NCI-H187 treated with DMSO at 0.1 percent for 48 hours (cell line): ENCODE data around the gene ZDHHC16.

ENCODE experiments used
- DNase-seq: peaks from one replicate; lab custom pipeline; 2025; lab: John Stamatoyannopoulos, UW

The ZDHHC16 gene

DNA sequence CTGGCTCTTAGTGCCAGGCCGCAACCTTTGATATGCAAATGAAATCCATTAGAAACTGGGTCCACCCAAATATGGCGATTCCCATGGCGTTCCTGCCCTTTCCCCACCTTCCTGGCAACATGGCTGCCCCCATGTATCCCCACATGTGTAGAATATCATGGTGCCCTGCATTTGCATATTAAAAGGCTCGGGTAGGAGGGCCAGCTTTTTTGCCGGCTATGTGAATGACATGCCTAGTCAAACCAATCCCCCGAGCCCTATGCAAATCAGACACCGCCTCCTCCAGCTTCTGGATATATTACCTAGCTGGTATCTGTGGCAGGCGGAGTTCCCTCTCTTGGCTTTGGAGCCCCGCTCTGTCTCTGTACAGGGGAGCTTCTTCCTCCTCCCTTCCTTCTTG is 34.0 kb downstream of the ZDHHC16 start:
- DNase-seq = no peak

GRCh38 chr10:97481071-97481470 is 35.1 kb downstream of the ZDHHC16 start:
- no peak for DNase-seq

GRCh38 chr10:97482381-97482780 is 36.4 kb downstream of the ZDHHC16 start:
- DNase-seq = no peak

DNA sequence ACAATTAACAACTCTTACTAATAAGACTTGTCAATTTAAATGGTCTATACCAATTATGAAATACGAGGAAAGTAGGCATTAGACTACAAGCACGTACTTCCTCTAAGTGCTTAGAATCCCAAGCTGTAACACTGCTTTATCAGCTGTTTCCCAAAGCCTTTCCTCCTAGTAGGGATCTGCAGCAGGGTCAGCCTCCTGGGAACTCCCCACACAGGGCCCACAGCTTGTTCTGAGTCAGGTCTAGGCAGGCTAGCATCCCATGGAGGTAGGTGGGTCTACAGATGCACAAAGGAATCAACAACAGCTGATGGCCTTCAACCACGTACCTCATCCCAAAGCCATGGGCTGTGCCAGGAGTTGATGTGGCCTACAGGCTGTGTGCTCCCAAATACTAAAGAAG is 37.5 kb downstream of the ZDHHC16 start:
- no peak for DNase-seq

DNA sequence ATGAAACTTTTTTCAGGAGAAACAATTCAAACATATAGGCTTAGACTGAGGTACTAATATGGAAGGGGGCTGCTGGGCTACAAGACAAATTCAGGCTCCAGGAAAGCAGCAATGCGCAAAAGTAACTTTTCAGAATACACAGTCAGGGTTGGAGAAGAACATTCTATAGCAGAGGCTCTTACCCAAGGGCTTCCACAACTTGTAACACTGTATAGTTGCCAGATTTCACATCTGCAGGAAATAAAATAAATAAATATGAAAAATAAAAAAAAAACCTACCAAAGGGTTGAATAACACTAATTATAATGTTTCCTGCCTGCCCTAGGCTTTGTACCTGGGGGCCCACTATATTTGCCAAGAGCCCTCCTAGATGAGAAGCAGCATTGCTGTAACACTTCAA is 37.9 kb downstream of the ZDHHC16 start:
- no peak for DNase-seq

- DNase-seq = no peak
These were observed 39.8 kb downstream of the ZDHHC16 start for GRCh38 chr10:97485647-97486281.

GRCh38 chr10:97490592-97490991 is 44.6 kb downstream of the ZDHHC16 start:
- no peak for DNase-seq

DNA sequence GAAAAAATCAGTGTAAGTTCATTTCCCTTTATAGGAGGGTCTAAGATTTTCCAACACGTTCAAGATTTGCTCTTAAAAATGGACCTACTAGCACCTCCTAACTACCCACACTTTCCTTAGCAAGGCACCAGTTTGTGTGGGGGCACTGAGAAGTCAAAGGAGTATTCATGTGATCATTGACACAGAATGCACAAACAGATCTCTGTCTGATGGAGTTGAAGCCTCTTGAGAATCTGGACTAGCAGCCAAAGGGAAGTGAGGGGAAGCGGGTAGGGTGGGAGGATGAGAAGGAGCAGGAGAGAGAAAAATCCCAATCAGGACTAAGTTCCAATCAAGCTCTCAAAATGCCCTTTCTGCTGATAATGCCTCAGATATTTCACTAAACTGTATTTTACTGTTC is 48.2 kb downstream of the ZDHHC16 start:
- no peak for DNase-seq

DNA sequence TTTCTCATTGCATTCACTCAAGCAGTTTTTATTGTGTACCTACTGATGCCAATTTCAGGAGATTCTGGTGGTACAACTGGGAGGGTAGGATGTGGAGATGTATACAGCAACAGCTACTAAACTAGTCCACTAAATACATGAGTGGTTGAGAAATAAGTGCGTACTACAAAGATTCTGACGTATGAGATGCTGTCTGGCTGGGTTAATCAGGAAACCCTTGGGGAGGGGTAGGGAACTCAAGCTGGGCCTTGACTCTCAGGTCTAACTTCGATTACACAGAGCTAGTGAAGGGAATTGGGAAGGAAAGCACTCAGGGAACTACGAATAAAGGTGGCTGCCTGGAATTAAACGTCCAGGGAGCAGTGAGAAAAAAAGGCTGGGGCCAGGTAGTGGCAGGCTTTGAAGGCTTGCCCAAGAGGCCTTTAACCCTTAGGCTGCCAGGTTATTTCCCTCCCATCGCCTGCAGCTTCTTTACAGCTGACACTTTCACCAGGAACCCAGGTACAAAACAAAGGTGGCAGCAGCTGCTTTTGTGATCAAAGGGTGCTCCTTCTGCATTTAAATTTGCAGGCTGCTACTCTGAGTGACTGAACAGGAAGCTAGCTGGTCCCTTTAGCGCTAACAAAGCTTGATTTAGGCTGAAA is 49.0 kb downstream of the ZDHHC16 start:
- no peak for DNase-seq

DNA sequence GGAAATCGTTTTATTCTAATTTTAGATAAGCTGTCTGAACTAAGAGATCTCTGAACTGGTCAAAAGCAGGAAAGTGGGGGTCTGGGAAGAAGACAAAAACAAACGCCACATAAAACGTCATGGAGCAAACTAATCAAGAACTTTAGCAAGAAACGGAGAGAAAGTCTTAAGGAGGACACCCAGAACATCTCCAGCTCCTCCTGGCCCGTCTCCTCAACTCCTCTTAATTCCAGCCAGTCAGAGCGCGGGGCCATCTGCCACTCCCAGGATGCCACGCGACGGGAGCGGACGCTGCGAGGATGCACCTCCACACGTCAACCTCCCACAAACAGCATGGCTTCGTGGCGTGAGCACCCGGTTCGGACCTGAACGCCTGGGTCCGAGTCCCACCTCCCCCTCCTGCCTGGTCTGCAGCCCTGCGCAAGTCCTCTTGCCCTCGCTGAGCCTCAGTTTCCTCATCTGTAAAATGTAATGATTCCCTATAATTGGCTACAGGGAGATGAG is 51.6 kb downstream of the ZDHHC16 start:
- no peak for DNase-seq

- DNase-seq = peak; percentile 53
These were observed 52.3 kb downstream of the ZDHHC16 start, which contains the start of gene MMS19 for GRCh38 chr10:97498076-97498840. Gene MMS19 (minus strand): TSS chr10:97498422. CDS start chr10:97498384, 38 bp downstream.

- no peak for DNase-seq
These were observed 53.0 kb downstream of the ZDHHC16 start, which contains the start of gene UBTD1 for GRCh38 chr10:97498841-97499560. Gene UBTD1 (plus strand): TSS chr10:97498924. CDS start chr10:97499204, 280 bp downstream.

DNA sequence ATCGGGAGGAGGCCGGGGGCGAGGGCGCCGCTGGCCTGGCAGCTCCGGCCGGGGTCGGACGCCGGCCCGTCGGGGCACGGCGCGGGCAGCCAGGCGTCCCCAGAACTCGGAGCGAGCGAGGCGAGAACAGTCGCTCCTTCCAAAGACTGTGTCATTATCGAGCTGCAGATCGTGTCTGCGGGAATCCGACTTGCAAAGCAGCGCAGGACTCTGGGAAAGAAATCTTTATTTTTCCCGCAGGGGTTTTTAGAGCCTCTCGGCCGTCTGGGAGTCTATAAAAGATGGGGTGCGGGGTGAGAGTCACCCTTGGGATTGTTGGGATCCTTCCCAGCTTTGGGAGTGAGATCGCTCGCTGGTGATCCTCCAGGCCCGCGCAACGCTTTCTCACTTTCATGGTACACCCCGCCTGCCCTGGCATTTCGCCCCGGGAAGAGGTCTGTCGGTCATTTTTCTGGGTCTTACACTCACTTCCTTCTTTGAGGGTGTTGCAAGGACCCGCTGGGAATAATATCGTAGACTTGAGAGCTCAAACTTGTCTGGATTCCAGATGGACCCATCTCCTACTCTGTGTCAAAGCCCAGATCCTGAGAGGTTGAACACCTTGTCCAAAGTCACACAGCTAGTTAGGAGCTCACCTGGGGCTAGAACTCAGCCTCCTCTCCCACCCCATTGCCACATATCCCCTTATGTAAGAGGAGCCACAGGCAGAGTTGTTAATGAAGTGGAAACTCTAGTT is 53.8 kb downstream of the ZDHHC16 start:
- DNase-seq = no peak

DNA sequence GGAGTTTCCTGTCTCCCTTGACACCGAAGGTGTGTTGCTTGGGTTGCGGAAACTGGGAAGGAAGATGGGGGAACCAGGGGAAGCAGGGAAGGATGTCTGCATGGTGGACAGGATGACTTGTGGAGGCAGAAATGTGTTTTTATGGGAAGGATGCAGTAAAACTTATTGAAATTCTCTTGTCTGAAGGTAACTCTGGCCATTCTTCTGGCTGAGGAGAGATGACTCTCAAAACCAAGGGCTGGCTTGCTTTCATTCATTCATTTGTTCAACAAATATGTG is 54.3 kb downstream of the ZDHHC16 start:
- DNase-seq = no peak

DNA sequence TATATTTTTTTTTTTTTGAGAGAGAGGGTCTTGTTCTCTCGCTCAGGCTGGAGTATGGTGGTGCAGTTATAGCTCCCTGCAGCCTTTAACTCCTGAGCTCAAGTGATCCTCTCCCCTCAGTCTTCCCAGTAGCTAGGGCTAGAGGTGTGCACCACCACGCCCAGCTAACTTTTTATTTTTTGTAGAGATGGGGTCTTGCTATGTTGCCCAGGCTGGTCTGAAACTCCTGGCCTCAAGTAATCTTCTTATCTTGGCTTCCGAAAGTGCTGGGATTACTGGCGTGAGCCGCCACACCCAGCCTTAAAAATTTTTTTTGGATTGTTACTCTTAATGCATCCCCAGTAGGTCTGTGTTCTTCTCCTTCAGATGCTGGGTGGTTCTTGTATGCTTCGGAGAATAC is 56.9 kb downstream of the ZDHHC16 start:
- DNase-seq = no peak

DNA sequence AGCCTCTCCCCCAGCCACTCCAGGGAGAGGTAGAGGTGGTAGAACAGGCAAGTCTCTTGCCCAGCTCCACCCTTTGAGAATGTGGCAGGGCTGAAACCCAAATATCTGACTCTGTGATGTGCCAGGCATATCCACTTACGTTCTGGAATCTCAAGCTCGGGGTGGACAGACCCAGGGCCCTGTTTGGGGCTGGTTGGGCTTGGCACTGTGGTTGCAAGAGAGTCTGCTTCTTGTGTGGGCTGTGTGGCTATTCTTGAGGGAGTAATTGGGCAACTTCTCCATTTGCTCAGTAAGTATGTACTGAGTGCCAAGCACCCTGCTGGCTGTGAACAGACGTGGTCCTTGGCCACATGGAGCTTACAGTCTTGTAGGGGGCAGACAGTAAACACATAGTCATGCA is 57.4 kb downstream of the ZDHHC16 start:
- DNase-seq = no peak

DNA sequence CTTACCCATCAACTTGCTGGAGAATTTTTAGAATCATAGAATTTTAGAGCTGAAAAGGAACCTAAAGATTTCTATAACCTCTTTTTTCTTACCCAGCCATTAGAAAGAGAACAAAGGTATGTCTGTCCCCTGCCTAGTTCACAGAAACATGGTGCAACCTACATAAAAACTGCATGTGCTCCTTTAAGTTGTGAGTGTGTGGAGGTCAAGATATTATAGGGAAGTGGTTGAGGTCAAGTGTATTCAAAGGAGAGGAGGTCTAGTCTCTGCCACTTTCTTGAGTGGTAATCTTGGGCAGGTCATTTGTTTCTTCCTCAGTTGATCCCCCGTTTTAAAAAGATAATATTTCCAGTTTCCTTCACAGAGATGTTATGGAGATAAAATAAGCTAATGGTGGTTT is 59.2 kb downstream of the ZDHHC16 start:
- no peak for DNase-seq

DNA sequence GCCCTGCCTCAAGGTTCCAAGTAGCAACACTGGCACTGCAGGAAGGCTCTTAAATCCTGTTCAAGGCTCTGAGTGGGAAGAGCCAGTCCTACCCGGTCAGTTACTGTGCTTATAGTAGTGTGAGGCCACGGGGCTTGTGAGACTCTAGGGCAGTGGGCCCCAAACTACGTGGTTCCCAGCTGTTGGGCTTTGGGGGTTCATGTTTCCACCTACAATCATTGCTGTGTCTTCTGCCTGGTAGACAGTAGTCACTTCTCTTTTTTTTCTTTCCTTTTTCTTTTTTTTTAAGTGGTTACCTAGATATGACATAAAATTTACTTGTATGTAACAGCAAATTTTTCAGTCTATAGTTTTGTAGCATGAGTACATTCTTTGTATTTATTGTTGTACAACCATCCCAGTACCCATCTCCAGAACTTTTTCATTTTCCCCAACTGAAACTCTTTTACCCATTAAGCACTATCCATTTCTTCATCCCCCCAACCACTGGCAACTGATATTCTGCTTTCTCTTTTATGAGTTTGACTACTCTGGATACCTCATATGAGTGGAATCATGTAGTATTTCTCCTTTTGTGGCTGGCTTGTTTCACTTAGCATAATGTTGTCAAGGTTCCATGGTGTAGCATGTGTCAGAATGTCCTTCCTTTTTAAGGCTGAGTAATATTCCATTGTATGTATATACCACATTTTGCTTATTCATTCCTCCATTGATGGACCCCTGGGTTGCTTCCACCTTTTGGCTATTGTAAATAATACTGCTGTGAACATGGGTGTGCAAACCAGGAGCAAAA is 60.4 kb downstream of the ZDHHC16 start:
- no peak for DNase-seq
